Measurements from ENCODE around the gene PCDHGB2.
A peak's percentile ranks its signal among the peaks of the same experiment; 100 is the strongest.

DNA sequence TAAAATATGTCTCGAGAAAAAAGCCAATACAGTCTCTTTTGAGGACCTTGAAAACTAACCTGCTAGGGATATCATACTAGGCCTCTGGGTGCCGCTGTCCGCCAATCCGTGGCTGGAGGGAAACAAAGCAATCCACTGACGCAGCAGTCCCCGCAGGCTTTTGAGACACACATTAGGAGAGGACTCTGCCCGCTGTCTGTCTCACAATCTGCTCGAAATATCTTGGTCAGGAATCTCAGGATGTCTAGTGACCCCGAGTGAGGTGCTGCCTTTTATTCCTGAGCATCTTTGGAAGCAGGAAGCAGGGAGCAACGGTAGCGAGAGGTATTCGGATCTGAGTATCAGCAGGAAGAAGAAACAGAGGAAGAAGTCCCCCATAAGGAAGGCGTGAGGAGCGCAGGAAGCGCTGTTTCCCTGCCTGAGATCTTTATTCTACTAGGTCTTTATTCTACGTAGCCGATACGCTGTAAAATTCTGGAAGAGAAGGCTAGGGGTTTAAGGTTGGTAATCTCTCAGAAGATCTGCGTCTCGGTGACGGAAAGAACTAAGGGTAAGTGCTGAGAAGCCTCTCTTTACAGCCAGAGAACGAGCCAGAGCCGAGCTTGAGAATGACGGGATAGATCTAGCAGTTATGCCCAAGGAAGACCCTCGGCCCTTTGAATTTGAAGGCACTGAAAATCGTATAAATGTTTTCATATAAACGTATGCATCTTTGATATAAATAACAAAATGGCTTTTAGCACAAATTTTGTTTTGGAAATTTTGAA lies 33.5 kb upstream of the PCDHGB2 start:
- TF ChIP-seq, protein P1, sequence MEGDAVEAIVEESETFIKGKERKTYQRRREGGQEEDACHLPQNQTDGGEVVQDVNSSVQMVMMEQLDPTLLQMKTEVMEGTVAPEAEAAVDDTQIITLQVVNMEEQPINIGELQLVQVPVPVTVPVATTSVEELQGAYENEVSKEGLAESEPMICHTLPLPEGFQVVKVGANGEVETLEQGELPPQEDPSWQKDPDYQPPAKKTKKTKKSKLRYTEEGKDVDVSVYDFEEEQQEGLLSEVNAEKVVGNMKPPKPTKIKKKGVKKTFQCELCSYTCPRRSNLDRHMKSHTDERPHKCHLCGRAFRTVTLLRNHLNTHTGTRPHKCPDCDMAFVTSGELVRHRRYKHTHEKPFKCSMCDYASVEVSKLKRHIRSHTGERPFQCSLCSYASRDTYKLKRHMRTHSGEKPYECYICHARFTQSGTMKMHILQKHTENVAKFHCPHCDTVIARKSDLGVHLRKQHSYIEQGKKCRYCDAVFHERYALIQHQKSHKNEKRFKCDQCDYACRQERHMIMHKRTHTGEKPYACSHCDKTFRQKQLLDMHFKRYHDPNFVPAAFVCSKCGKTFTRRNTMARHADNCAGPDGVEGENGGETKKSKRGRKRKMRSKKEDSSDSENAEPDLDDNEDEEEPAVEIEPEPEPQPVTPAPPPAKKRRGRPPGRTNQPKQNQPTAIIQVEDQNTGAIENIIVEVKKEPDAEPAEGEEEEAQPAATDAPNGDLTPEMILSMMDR (IDR thresholded peaks at IDR 0.05) = peak; percentile 37 to 71 (median 56)
- TF ChIP-seq POLR2A (IDR thresholded peaks at IDR 0.05) = peak in 1 of 2 donors; percentile 50

All from heart left ventricle (tissue), 13 donors.